HepG2 (cell line): Measurements from ENCODE around the gene NSL1. TPM values are rescaled to one million over a fixed set of nuclear protein-coding genes. Genes with fewer than 3 reads are reported as not detected.

Experiments
- CREB1 ChIP-seq, 2 experiments: fragments of 450-650 bp in 1 of 2; IDR thresholded peaks; 2 replicates each; pipeline ENCODE4 v1.6.1; 2016 to 2017; ENCODE audit warnings: control low read depth in 1 of 2, mild to moderate bottlenecking in 1 of 2, missing compliant biosample characterization in 1 of 2, missing genetic modification characterization in 1 of 2
- DBP ChIP-seq: sonication (generic); formaldehyde crosslinking; IDR thresholded peaks from 2 replicates; pipeline ENCODE4 v1.4.0; 2020; ENCODE audit warnings: missing genetic modification reagents; ENCODE audit errors: not compliant biosample characterization
- HNRNPL ChIP-seq: fragments of 200-400 bp; formaldehyde crosslinking; IDR thresholded peaks from 2 replicates; pipeline ENCODE4 v1.6.1; 2017; ENCODE audit warnings: mild to moderate bottlenecking, low read depth, low read length
- KDM5A ChIP-seq: fragments of 200-600 bp; sonication (generic); IDR thresholded peaks from 2 replicates; pipeline ENCODE4 v1.7.0; 2018; ENCODE audit warnings: antibody characterized with exemption, mild to moderate bottlenecking, low read length, borderline replicate concordance
- NR3C1 ChIP-seq: sonication (generic); formaldehyde crosslinking; IDR thresholded peaks from 2 replicates; pipeline ENCODE4 v1.4.0; 2020; ENCODE audit warnings: missing genetic modification reagents
- PCBP1 ChIP-seq: fragments of 200-400 bp; formaldehyde crosslinking; IDR thresholded peaks from 2 replicates; pipeline ENCODE4 v1.6.1; 2017; ENCODE audit warnings: mild to moderate bottlenecking, low read depth, low read length, borderline replicate concordance
- PRMT3 ChIP-seq: sonication (generic); formaldehyde crosslinking; IDR thresholded peaks from 2 replicates; pipeline ENCODE4 v1.8.1; 2022; ENCODE audit warnings: low read depth, mild to moderate bottlenecking, moderate library complexity, missing genetic modification reagents, borderline replicate concordance
- ZNF20 ChIP-seq: sonication (generic); formaldehyde crosslinking; IDR thresholded peaks from 2 replicates; pipeline ENCODE4 v1.4.0; 2020; ENCODE audit warnings: mild to moderate bottlenecking, moderate library complexity, missing genetic modification reagents
- ZNF253 ChIP-seq: sonication (generic); formaldehyde crosslinking; IDR thresholded peaks from 2 replicates; pipeline ENCODE4 v1.8.0; 2022; ENCODE audit warnings: mild to moderate bottlenecking, missing genetic modification reagents, borderline replicate concordance
- ZNF546 ChIP-seq: sonication (generic); formaldehyde crosslinking; conservative IDR thresholded peaks from 2 replicates; pipeline ENCODE4 v1.8.1; 2023; ENCODE audit warnings: mild to moderate bottlenecking, missing genetic modification reagents
- ZSCAN22 ChIP-seq: sonication (generic); formaldehyde crosslinking; IDR thresholded peaks from 2 replicates; pipeline ENCODE4 v1.4.0; 2020; ENCODE audit warnings: mild to moderate bottlenecking, missing genetic modification reagents
- ZSCAN31 ChIP-seq: sonication (generic); formaldehyde crosslinking; IDR thresholded peaks from 2 replicates; pipeline ENCODE4 v1.5.0; 2020; ENCODE audit warnings: low read depth, mild to moderate bottlenecking, missing genetic modification reagents
- polyA plus RNA-seq, 8 experiments: library from polyadenylated mRNA; depleted of rRNA in 3 of 8; stranded (reverse) in 7 of 8; unstranded in 1 of 8; fragments of >200 nt; fragmentation: Illumina TruSeq in 4 of 8; extraction: Trizol in 4 of 8; gene quantifications; 2 replicates each; pipeline versions ENCODE4 v1.2.1 to v1.2.3, GENCODE V29; 2011 to 2016; ENCODE audit warnings: low read depth in 4 of 8, missing spikeins in 1 of 8, mixed read lengths in 1 of 8; ENCODE audit not compliant: insufficient read depth in 1 of 8
- total RNA-seq, 5 experiments: library from RNA; depleted of rRNA; stranded (reverse); fragments of >200 nt; fragmentation: Illumina TruSeq; extraction: Trizol; gene quantifications; 2 replicates each; pipeline ENCODE4 v1.2.3, GENCODE V29; 2016; ENCODE audit warnings: low read depth in 1 of 5
- TF ChIP-seq, protein P1 (sequence below): sonication (generic); formaldehyde crosslinking; IDR thresholded peaks from 2 replicates; pipeline ENCODE4 v1.5.0; 2020; ENCODE audit warnings: missing genetic modification reagents
- TF ChIP-seq, protein P2 (sequence below): sonication (generic); formaldehyde crosslinking; IDR thresholded peaks from 2 replicates; pipeline ENCODE4 v1.5.1; 2020; ENCODE audit warnings: mild to moderate bottlenecking, moderate library complexity, missing genetic modification reagents
- TF ChIP-seq, protein P3 (sequence below): sonication (generic); formaldehyde crosslinking; IDR thresholded peaks from 2 replicates; pipeline ENCODE4 v1.4.0; 2020; ENCODE audit warnings: missing genetic modification reagents
- TF ChIP-seq, protein P4 (sequence below): sonication (generic); formaldehyde crosslinking; IDR thresholded peaks from 2 replicates; pipeline ENCODE4 v1.4.0; 2020; ENCODE audit warnings: mild to moderate bottlenecking, missing genetic modification reagents

The NSL1 gene
- total and polyA plus RNA-seq, 2 of the 13 experiments (the other 11 are each of a cell fraction or from before 2014, with no cell fraction given) = 34.5 to 77.4 TPM

- TF ChIP-seq, protein P1, sequence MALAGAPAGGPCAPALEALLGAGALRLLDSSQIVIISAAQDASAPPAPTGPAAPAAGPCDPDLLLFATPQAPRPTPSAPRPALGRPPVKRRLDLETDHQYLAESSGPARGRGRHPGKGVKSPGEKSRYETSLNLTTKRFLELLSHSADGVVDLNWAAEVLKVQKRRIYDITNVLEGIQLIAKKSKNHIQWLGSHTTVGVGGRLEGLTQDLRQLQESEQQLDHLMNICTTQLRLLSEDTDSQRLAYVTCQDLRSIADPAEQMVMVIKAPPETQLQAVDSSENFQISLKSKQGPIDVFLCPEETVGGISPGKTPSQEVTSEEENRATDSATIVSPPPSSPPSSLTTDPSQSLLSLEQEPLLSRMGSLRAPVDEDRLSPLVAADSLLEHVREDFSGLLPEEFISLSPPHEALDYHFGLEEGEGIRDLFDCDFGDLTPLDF = no peak
- TF ChIP-seq HNRNPL = 0 out of 2 replicates have a peak, but pooled peaks have one; percentile 54
- no peak for TF ChIP-seq ZNF546 (CRISPR knock-in tag)
- no peak for TF ChIP-seq DBP
- TF ChIP-seq KDM5A = no peak
- TF ChIP-seq CREB1 (IDR thresholded peaks at IDR 0.05) = peak; percentile 30; the same call in 1 of the 2 replicates
- no peak for TF ChIP-seq CREB1 (CRISPR knock-in tag; IDR thresholded peaks at IDR 0.05)
- TF ChIP-seq, protein P2, sequence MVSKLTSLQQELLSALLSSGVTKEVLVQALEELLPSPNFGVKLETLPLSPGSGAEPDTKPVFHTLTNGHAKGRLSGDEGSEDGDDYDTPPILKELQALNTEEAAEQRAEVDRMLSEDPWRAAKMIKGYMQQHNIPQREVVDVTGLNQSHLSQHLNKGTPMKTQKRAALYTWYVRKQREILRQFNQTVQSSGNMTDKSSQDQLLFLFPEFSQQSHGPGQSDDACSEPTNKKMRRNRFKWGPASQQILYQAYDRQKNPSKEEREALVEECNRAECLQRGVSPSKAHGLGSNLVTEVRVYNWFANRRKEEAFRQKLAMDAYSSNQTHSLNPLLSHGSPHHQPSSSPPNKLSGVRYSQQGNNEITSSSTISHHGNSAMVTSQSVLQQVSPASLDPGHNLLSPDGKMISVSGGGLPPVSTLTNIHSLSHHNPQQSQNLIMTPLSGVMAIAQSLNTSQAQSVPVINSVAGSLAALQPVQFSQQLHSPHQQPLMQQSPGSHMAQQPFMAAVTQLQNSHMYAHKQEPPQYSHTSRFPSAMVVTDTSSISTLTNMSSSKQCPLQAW (CRISPR knock-in tag) = peak; percentile 31; the same call in 1 of the 2 replicates
- 0 out of 2 replicates have a peak, but pooled peaks have one; percentile 22 for TF ChIP-seq PCBP1
- TF ChIP-seq NR3C1 (CRISPR knock-in tag) = no peak
- TF ChIP-seq, protein P3, sequence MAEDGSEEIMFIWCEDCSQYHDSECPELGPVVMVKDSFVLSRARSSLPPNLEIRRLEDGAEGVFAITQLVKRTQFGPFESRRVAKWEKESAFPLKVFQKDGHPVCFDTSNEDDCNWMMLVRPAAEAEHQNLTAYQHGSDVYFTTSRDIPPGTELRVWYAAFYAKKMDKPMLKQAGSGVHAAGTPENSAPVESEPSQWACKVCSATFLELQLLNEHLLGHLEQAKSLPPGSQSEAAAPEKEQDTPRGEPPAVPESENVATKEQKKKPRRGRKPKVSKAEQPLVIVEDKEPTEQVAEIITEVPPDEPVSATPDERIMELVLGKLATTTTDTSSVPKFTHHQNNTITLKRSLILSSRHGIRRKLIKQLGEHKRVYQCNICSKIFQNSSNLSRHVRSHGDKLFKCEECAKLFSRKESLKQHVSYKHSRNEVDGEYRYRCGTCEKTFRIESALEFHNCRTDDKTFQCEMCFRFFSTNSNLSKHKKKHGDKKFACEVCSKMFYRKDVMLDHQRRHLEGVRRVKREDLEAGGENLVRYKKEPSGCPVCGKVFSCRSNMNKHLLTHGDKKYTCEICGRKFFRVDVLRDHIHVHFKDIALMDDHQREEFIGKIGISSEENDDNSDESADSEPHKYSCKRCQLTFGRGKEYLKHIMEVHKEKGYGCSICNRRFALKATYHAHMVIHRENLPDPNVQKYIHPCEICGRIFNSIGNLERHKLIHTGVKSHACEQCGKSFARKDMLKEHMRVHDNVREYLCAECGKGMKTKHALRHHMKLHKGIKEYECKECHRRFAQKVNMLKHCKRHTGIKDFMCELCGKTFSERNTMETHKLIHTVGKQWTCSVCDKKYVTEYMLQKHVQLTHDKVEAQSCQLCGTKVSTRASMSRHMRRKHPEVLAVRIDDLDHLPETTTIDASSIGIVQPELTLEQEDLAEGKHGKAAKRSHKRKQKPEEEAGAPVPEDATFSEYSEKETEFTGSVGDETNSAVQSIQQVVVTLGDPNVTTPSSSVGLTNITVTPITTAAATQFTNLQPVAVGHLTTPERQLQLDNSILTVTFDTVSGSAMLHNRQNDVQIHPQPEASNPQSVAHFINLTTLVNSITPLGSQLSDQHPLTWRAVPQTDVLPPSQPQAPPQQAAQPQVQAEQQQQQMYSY (CRISPR knock-in tag) = no peak
- no peak for TF ChIP-seq ZNF20 (CRISPR knock-in tag)
- no peak for TF ChIP-seq ZSCAN31 (CRISPR knock-in tag)
- TF ChIP-seq, protein P4, sequence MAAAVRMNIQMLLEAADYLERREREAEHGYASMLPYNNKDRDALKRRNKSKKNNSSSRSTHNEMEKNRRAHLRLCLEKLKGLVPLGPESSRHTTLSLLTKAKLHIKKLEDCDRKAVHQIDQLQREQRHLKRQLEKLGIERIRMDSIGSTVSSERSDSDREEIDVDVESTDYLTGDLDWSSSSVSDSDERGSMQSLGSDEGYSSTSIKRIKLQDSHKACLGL (CRISPR knock-in tag) = 0 out of 2 replicates have a peak, but pooled peaks have one; percentile 8
- no peak for TF ChIP-seq ZNF253 (CRISPR knock-in tag)
- TF ChIP-seq PRMT3 = no peak
- no peak for TF ChIP-seq ZSCAN22
These were observed 91.2 kb downstream of the NSL1 start (continued) for GRCh38 chr1:212700223-212700891.
